Central memory CD8-positive, alpha-beta T cell (primary cell): ENCODE results near the gene ERLIN1.

Source experiments
- ATAC-seq: fragments of 150-1000 bp; cut with Tn5 transposase; replicated peaks from 2 replicates; pipeline ENCODE4 v1.10.0; 2022; ENCODE audit warnings: mild to moderate bottlenecking, moderate FRiP score, moderate number of reproducible peaks; ENCODE audit not compliant: poor library complexity, severe bottlenecking; ENCODE audit errors: extremely low read depth
- DNase-seq, 2 donors: peaks; one replicate each; pipeline ENCODE4 v3.0.0; 2021; ENCODE audit warnings: low spot score in 2 of 2
- H3K27ac Mint-ChIP-seq: one replicate; pipeline ENCODE4 v1.8.0; 2022; ENCODE audit warnings: low read depth, mild to moderate bottlenecking, moderate library complexity, mixed read lengths
- H3K27me3 Mint-ChIP-seq: one replicate; pipeline ENCODE4 v1.8.0; 2022; ENCODE audit warnings: mixed read lengths
- H3K36me3 Mint-ChIP-seq: one replicate; pipeline ENCODE4 v1.8.0; 2022; ENCODE audit warnings: mild to moderate bottlenecking, moderate library complexity, mixed read lengths; ENCODE audit not compliant: insufficient read depth
- H3K4me1 Mint-ChIP-seq: one replicate; pipeline ENCODE4 v1.8.0; 2022; ENCODE audit warnings: mixed read lengths
- H3K4me3 Mint-ChIP-seq: one replicate; pipeline ENCODE4 v1.8.0; 2022; ENCODE audit warnings: mild to moderate bottlenecking, moderate library complexity, mixed read lengths
- H3K9me3 Mint-ChIP-seq: one replicate; pipeline ENCODE4 v1.8.0; 2022; ENCODE audit warnings: mixed read lengths

The ERLIN1 gene

GRCh38 chr10:100185364-100186252 is at the start of gene ERLIN1:
TSS of gene ERLIN1 (minus strand) at chr10:100186029. CDS start at chr10:100185626, 403 bp downstream.
- Mint-ChIP-seq H3K27me3 (no peaks in the 10 kb centered on the region), H3K36me3 (peaks cover 16% of the 10 kb centered on the region), H3K4me3 (peak within 1 kb of the TSS; percentile 93), H3K9me3 (no peaks in the 10 kb centered on the region), H3K4me1 (peaks cover 55% of the 10 kb centered on the region), H3K27ac (peak within 1 kb of the TSS; percentile 90)
- ATAC-seq, result peak; percentile 93
- DNase-seq, result peak; percentile 81 to 83

GRCh38 chr10:100232101-100232500 is 46.3 kb upstream of the ERLIN1 start:
- ATAC-seq (no peak), DNase-seq (no peak)
- H3K4me1 Mint-ChIP-seq, result peaks cover 25% of the 10 kb centered on the region
- no peaks in the 10 kb centered on the region for H3K9me3 Mint-ChIP-seq
- H3K36me3 Mint-ChIP-seq, result peaks cover 57% of the 10 kb centered on the region
- H3K27ac Mint-ChIP-seq, result no peak overlapping the region
- H3K27me3 Mint-ChIP-seq, result no peaks in the 10 kb centered on the region
- H3K4me3 Mint-ChIP-seq, result no peak overlapping the region

GRCh38 chr10:100229819-100230422 is 44.1 kb upstream of the ERLIN1 start:
- Mint-ChIP-seq H3K4me3 (peak overlapping the region; percentile 83), H3K27ac (peak overlapping the region; percentile 77), H3K4me1 (peaks cover 33% of the 10 kb centered on the region), H3K9me3 (no peaks in the 10 kb centered on the region), H3K27me3 (no peaks in the 10 kb centered on the region), H3K36me3 (peaks cover 45% of the 10 kb centered on the region)
- ATAC-seq (no peak), DNase-seq (no peak)

- Mint-ChIP-seq H3K27ac (no peak overlapping the region), H3K9me3 (no peaks in the 10 kb centered on the region), H3K4me1 (peaks cover 20% of the 10 kb centered on the region), H3K4me3 (no peak overlapping the region), H3K27me3 (no peaks in the 10 kb centered on the region), H3K36me3 (peaks cover 40% of the 10 kb centered on the region)
- DNase-seq (no peak), ATAC-seq (no peak)
Measured at GRCh38 chr10:100223879-100224278, 38.0 kb upstream of the ERLIN1 start.

GRCh38 chr10:100222529-100222928 is 36.7 kb upstream of the ERLIN1 start:
- no peak for ATAC-seq
- no peaks in the 10 kb centered on the region for H3K27me3 Mint-ChIP-seq
- no peaks in the 10 kb centered on the region for H3K9me3 Mint-ChIP-seq
- no peak for DNase-seq
- H3K4me3 Mint-ChIP-seq, result no peak overlapping the region
- H3K4me1 Mint-ChIP-seq, result peaks cover 11% of the 10 kb centered on the region
- peaks cover 48% of the 10 kb centered on the region for H3K36me3 Mint-ChIP-seq
- H3K27ac Mint-ChIP-seq, result no peak overlapping the region

- no peaks in the 10 kb centered on the region for H3K27me3 Mint-ChIP-seq
- H3K36me3 Mint-ChIP-seq, result peaks cover 64% of the 10 kb centered on the region
- H3K4me3 Mint-ChIP-seq, result no peak overlapping the region
- DNase-seq, result no peak
- peaks cover 6% of the 10 kb centered on the region for H3K4me1 Mint-ChIP-seq
- H3K9me3 Mint-ChIP-seq, result no peaks in the 10 kb centered on the region
- no peak overlapping the region for H3K27ac Mint-ChIP-seq
- ATAC-seq, result no peak
Measured at GRCh38 chr10:100216006-100216405, 30.2 kb upstream of the ERLIN1 start.

GRCh38 chr10:100209303-100209702 is 23.5 kb upstream of the ERLIN1 start:
- H3K27ac Mint-ChIP-seq, result no peak overlapping the region

GRCh38 chr10:100208276-100208675 is 22.4 kb upstream of the ERLIN1 start:
- no peaks in the 10 kb centered on the region for H3K9me3 Mint-ChIP-seq
- H3K36me3 Mint-ChIP-seq, result peaks cover 57% of the 10 kb centered on the region
- no peaks in the 10 kb centered on the region for H3K4me1 Mint-ChIP-seq
- no peak for DNase-seq
- no peak overlapping the region for H3K27ac Mint-ChIP-seq
- H3K27me3 Mint-ChIP-seq, result no peaks in the 10 kb centered on the region
- ATAC-seq, result no peak
- no peak overlapping the region for H3K4me3 Mint-ChIP-seq

More at GRCh38 chr10:100209303-100209702, 23.5 kb upstream of the ERLIN1 start:
- DNase-seq (no peak), ATAC-seq (no peak)
- Mint-ChIP-seq H3K27me3 (no peaks in the 10 kb centered on the region), H3K4me1 (no peaks in the 10 kb centered on the region), H3K9me3 (no peaks in the 10 kb centered on the region), H3K36me3 (peaks cover 57% of the 10 kb centered on the region), H3K4me3 (no peak overlapping the region)

GRCh38 chr10:100204370-100204769 is 18.5 kb upstream of the ERLIN1 start:
- Mint-ChIP-seq H3K36me3 (peaks cover 56% of the 10 kb centered on the region), H3K4me3 (no peak overlapping the region), H3K27me3 (no peaks in the 10 kb centered on the region), H3K27ac (no peak overlapping the region), H3K9me3 (no peaks in the 10 kb centered on the region), H3K4me1 (no peaks in the 10 kb centered on the region)
- DNase-seq (no peak), ATAC-seq (no peak)

- no peak for ATAC-seq
- H3K4me3 Mint-ChIP-seq, result no peak overlapping the region
- no peaks in the 10 kb centered on the region for H3K9me3 Mint-ChIP-seq
- H3K27ac Mint-ChIP-seq, result no peak overlapping the region
- no peaks in the 10 kb centered on the region for H3K4me1 Mint-ChIP-seq
- H3K27me3 Mint-ChIP-seq, result no peaks in the 10 kb centered on the region
- no peak for DNase-seq
- peaks cover 54% of the 10 kb centered on the region for H3K36me3 Mint-ChIP-seq
Measured at GRCh38 chr10:100201549-100201948, 15.7 kb upstream of the ERLIN1 start.

GRCh38 chr10:100194711-100195110 is 8.9 kb upstream of the ERLIN1 start:
- Mint-ChIP-seq H3K27ac (no peak overlapping the region), H3K9me3 (no peaks in the 10 kb centered on the region), H3K4me3 (no peak overlapping the region), H3K4me1 (peaks cover 7% of the 10 kb centered on the region), H3K36me3 (peaks cover 41% of the 10 kb centered on the region), H3K27me3 (no peaks in the 10 kb centered on the region)
- DNase-seq, result no peak
- ATAC-seq, result no peak

- Mint-ChIP-seq H3K27me3 (no peaks in the 10 kb centered on the region), H3K4me1 (peaks cover 13% of the 10 kb centered on the region), H3K27ac (no peak overlapping the region), H3K9me3 (no peaks in the 10 kb centered on the region), H3K36me3 (peaks cover 33% of the 10 kb centered on the region), H3K4me3 (no peak overlapping the region)
- no peak for DNase-seq
- no peak for ATAC-seq
Measured at GRCh38 chr10:100192350-100192749, 6.5 kb upstream of the ERLIN1 start.
